ENCODE data around the gene PLEKHN1. TPM values are rescaled to one million over a fixed set of nuclear protein-coding genes. Genes with fewer than 3 reads are reported as not detected.
"Not testable (repeated sequence)": the region's sequence is repeated elsewhere in the genome, so short reads cannot be mapped to it uniquely, and the experiment has no call there.

Gene PLEKHN1
- total RNA-seq, 2 experiments from 2014 or later: 3.2 TPM

DNA sequence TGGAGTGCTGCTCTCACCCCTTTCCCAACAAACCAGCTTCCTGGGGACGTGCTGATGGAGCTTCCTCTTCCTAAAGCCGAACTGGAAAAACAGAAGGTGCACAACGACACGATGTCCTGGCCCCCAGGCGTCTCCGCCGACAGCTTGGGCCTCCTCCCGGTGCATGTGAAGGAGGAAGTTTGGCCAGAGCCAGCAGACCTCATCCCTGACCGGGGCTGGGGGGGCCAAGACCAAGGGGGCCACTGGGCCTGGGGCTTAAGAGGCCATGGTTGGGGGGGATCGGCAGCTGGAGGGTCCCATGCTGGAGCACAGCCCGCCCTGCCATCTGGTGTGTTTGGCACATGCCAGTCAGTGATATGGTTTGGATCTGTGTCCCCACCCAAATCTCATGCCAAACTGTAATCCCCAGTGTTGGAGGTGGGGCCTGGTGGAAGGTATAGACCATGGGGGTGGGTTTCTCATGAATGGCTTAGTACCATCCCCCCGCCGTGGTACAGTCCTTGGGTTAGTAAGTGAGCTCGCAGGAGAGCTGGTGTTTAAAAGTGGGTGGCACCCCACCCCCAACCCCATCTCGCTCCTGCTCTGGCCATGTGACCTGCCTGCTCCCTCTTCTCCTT, 27.2 kb downstream of the PLEKHN1 start:
- Mint-ChIP-seq H3K27ac (no peak overlapping the region), H3K4me3 (no peak overlapping the region), H3K27me3 (peaks cover 32% of the 10 kb centered on the region), H3K9me3 (peaks cover 8% of the 10 kb centered on the region), H3K36me3 (ENCODE audit: low read depth) (peaks cover 9% of the 10 kb centered on the region), H3K4me1 (peaks cover 14% of the 10 kb centered on the region)
- CTCF ChIA-PET: interaction anchor here (0.6 to 2.4 kb wide), 7 partner anchors 8 to 450 kb away, joined by 3 to 11 read pairs (median 6); no protein-coding TSS in a partner anchor
- POLR2A ChIA-PET: no interaction called here
- no peak for DNase-seq

- H3K36me3 Mint-ChIP-seq (ENCODE audit: low read depth): not testable (repeated sequence)
- peak overlapping the region; percentile 54 for H3K27ac Mint-ChIP-seq
Observed at GRCh38 chr1:994546-994945, 28.3 kb downstream of the PLEKHN1 start.

DNA sequence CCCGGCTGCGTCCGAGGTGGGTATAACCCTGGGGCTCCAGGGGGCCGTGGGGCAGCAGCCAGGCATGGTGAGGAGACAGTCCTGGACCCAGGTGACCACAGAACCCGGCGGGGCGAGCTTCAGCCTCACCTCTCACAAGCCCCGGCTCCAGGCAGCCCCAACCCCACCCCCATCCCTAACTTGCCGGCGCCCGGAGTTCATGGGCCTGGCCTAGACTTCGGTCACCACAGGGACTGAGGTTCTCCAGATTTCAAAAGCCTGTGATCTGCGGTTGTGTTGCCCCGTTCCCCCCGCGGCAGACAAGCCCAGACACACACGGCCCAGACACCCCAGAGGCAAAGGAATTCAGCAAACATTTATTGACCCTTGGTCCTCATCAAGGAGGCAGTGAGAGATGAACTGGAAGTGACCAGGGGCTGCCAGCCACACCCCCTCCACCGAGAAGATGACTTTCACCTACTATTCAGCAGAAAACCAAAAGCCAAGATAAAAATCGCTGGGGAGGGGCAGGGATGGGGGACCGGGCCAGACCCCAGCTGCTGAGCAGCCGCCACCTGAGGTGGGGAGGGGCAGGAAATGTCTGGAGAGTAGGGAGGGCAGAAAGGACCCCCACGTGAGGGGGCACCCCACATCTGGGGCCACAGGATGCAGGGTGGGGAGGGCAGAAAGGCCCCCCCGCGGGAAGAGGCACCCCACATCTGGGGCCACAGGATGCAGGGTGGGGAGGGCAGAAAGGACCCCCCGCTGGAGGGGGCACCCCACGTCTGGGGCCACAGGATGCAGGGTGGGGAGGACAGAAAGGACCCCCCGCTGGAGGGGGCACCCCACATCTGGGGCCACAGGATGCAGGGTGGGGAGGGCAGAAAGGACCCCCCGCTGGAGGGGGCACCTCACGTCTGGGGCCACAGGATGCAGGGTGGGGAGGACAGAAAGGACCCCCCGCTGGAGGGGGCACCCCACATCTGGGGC, 29.7 kb downstream of the PLEKHN1 start:
- H3K9me3 Mint-ChIP-seq: peaks cover 8% of the 10 kb centered on the region
- H3K27me3 Mint-ChIP-seq: peaks cover 27% of the 10 kb centered on the region
- ChIA-PET POLR2A (no interaction called here), CTCF (interaction anchor here (2.0 kb wide), 1 partner anchor 13 kb away, joined by 6 read pairs; no protein-coding TSS in a partner anchor)
- no peak overlapping the region for H3K4me3 Mint-ChIP-seq
- no peak for DNase-seq
- peaks cover 10% of the 10 kb centered on the region for H3K36me3 Mint-ChIP-seq (ENCODE audit: low read depth)
- no peak overlapping the region for H3K27ac Mint-ChIP-seq
- H3K4me1 Mint-ChIP-seq: peaks cover 17% of the 10 kb centered on the region

More at GRCh38 chr1:994546-994945, 28.3 kb downstream of the PLEKHN1 start:
- ChIA-PET CTCF (interaction anchor here (0.6 to 2.0 kb wide), 5 partner anchors 10 to 598 kb away, joined by 3 to 7 read pairs (median 6); no protein-coding TSS in a partner anchor), POLR2A (interaction anchor here (0.6 kb wide), 1 partner anchor 284 kb away, joined by 13 read pairs; no protein-coding TSS in a partner anchor)
- Mint-ChIP-seq H3K4me1 (peaks cover 14% of the 10 kb centered on the region), H3K27me3 (peaks cover 27% of the 10 kb centered on the region)
- not testable (repeated sequence) for H3K4me3 Mint-ChIP-seq, DNase-seq, H3K9me3 Mint-ChIP-seq

DNA sequence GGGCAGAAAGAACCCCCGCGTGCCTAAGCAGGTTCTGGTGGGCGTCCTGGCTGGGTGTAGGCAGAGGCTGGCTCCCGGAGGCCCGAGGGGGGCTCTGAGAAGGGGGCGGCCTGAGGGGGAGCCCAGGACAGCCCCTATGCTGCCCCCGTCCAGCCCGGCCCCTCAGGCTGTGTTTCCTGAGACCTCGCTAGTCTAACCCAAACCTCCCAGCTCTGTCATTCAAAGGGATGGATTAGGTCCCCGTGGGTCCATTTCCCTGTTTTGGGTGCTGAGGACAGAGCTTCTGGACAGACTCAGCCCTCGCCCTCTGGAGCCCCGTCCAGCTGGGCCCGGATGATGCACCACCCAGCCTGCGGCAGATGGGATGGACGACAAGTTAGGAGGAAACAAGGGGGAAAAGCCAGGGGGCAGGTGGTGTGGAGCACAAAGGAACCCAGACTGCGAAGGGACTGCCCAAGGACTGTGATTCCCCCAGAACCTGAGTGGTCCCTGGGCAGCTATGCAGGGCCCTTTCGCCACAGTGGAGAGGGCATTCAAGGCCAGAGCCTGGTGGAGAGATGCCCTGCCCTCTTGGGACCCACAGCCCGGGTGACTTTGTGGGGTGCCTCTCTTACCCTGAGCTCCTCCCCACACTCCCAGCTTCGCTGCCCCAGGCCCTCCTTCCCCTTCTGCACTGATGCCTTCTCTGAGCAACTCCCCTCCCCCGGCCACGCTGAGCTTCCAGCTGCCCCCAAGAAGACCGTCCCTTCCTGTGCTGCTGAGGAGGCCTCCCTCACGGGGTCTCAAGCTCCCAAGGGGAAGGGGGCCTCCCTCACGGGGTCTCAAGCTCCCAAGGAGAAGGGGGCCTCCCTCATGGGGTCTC, 30.8 kb downstream of the PLEKHN1 start:
- no peak for DNase-seq
- peaks cover 27% of the 10 kb centered on the region for H3K27me3 Mint-ChIP-seq
- ChIA-PET POLR2A (no interaction called here), CTCF (interaction anchor here (0.8 to 1.5 kb wide), 3 partner anchors 13 to 36 kb away, joined by 3 to 5 read pairs (median 5); partner anchors contain the start of gene PERM1)
- peaks cover 6% of the 10 kb centered on the region for H3K36me3 Mint-ChIP-seq (ENCODE audit: low read depth)
- no peak overlapping the region for H3K4me3 Mint-ChIP-seq
- H3K27ac Mint-ChIP-seq: no peak overlapping the region
- H3K4me1 Mint-ChIP-seq: peaks cover 12% of the 10 kb centered on the region
- H3K9me3 Mint-ChIP-seq: peaks cover 6% of the 10 kb centered on the region

DNA sequence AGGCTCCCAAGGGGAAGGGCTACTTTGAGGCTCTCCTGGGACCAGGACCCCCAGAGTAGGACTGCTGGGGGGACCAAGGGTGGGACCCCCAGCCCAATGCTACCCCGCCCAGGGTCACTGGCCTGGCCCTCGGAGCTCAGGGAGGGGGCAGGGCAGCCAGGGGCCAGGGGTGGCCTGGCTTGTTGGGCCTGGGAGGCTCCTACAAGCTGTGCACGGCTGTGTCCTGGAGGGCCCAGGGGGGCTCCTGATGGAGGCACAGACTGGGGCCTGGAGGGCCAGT, 31.4 kb downstream of the PLEKHN1 start:
- ChIA-PET CTCF (interaction anchor here (0.8 to 1.5 kb wide), 3 partner anchors 13 to 36 kb away, joined by 3 to 5 read pairs (median 5); partner anchors contain the start of gene PERM1), POLR2A (no interaction called here)
- DNase-seq: no peak
- Mint-ChIP-seq H3K27ac (no peak overlapping the region), H3K36me3 (ENCODE audit: low read depth) (peaks cover 3% of the 10 kb centered on the region), H3K27me3 (peaks cover 29% of the 10 kb centered on the region), H3K9me3 (peaks cover 3% of the 10 kb centered on the region), H3K4me3 (no peak overlapping the region), H3K4me1 (peaks cover 13% of the 10 kb centered on the region)

- ChIA-PET CTCF (interaction anchor here (0.8 to 1.5 kb wide), 2 partner anchors 14 to 17 kb away, joined by 5 read pairs; partner anchors contain the start of gene PERM1), POLR2A (no interaction called here)
- Mint-ChIP-seq H3K4me3 (no peak overlapping the region), H3K36me3 (ENCODE audit: low read depth) (peaks cover 1% of the 10 kb centered on the region), H3K9me3 (no peaks in the 10 kb centered on the region), H3K27ac (no peak overlapping the region), H3K4me1 (peaks cover 15% of the 10 kb centered on the region), H3K27me3 (peaks cover 33% of the 10 kb centered on the region)
- DNase-seq: no peak
Observed at GRCh38 chr1:997993-998744, 31.9 kb downstream of the PLEKHN1 start.

DNA sequence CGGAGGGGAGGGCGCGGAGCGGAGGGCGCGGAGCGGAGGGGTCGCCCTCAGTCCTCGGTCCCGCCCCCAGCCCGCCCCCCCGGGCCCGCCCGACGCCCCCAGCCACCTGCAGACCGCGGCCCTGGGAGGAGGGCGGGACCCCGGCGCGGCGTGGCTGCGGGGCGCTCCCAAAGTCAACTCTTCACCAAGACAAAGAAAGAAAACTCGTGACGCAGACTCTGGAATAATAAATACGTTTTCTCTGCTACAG, 32.4 kb downstream of the PLEKHN1 start:
- DNase-seq: no peak
- Mint-ChIP-seq H3K4me1 (peaks cover 15% of the 10 kb centered on the region), H3K27ac (no peak overlapping the region), H3K27me3 (peaks cover 37% of the 10 kb centered on the region), H3K4me3 (no peak overlapping the region), H3K36me3 (ENCODE audit: low read depth) (peaks cover 1% of the 10 kb centered on the region), H3K9me3 (no peaks in the 10 kb centered on the region)
- CTCF ChIA-PET: no interaction called here
- POLR2A ChIA-PET: no interaction called here

GRCh38 chr1:998995-999724, 32.9 kb downstream of the PLEKHN1 start:
- H3K27ac Mint-ChIP-seq: no peak overlapping the region
- H3K27me3 Mint-ChIP-seq: peaks cover 38% of the 10 kb centered on the region
- ChIA-PET CTCF (interaction anchor here (1.0 to 6.5 kb wide), 3 partner anchors 15 to 23 kb away, joined by 3 to 67 read pairs (median 3); partner anchors contain the start of genes AGRN and ISG15), POLR2A (no interaction called here)
- H3K4me1 Mint-ChIP-seq: peaks cover 15% of the 10 kb centered on the region
- peaks cover 1% of the 10 kb centered on the region for H3K36me3 Mint-ChIP-seq (ENCODE audit: low read depth)
- DNase-seq: no peak
- H3K9me3 Mint-ChIP-seq: no peaks in the 10 kb centered on the region
- H3K4me3 Mint-ChIP-seq: no peak overlapping the region

DNA sequence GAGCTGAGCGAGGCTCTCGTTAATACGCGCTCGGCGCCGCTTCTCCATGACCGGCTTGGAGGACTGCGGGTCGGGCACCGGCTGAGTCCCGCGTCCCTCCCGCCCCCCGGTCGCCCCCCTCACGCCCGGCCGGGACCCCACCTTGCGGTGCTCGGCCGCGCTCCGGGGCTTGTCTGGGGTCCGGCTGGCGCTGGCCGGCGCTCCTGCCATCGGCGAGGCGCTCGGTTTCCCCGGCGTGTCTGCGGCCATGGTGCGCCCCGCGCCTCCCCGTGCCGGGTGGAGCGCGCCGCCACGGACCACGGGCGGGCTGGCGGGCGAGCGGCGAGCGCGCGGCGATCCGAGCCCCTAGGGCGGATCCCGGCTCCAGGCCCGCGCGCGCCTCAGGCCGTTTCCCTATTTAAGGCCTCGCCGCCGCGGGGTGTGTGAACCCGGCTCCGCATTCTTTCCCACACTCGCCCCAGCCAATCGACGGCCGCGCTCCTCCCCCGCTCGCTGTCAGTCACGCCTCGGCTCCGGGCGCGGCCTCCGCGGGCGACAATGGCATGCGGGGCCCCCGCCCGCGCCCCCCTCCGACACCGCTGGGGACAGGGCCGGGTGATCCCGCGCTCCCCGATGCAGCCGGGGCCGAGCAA, 33.6 kb downstream of the PLEKHN1 start, which contains the start of gene HES4:
HES4 (minus strand) TSS at position 373 of the 632 bp plus-strand sequence; CDS start at position 249, 124 bp downstream.
- H3K36me3 Mint-ChIP-seq (ENCODE audit: low read depth): peaks cover 2% of the 10 kb centered on the region
- peaks cover 40% of the 10 kb centered on the region for H3K27me3 Mint-ChIP-seq
- peaks cover 21% of the 10 kb centered on the region for H3K4me1 Mint-ChIP-seq
- H3K27ac Mint-ChIP-seq: peak within 1 kb of the TSS; percentile 76
- ChIA-PET CTCF (interaction anchor here (1.0 to 6.5 kb wide), 3 partner anchors 15 to 23 kb away, joined by 3 to 67 read pairs (median 3); partner anchors contain the start of genes AGRN and ISG15), POLR2A (no interaction called here)
- H3K4me3 Mint-ChIP-seq: peak within 1 kb of the TSS; percentile 53
- no peaks in the 10 kb centered on the region for H3K9me3 Mint-ChIP-seq
- DNase-seq: peak; percentile 59

GRCh38 chr1:1000357-1001056, 34.2 kb downstream of the PLEKHN1 start:
- POLR2A ChIA-PET: no interaction called here
- peak overlapping the region; percentile 76 for H3K27ac Mint-ChIP-seq
- peaks cover 40% of the 10 kb centered on the region for H3K27me3 Mint-ChIP-seq
- CTCF ChIA-PET: interaction anchor here (2.1 to 6.5 kb wide), 3 partner anchors 8 to 17 kb away, joined by 11 to 67 read pairs (median 13); partner anchors contain the start of genes AGRN and ISG15
- DNase-seq: peak; percentile 59
- H3K36me3 Mint-ChIP-seq (ENCODE audit: low read depth): peaks cover 4% of the 10 kb centered on the region
- H3K4me1 Mint-ChIP-seq: peaks cover 28% of the 10 kb centered on the region
- H3K4me3 Mint-ChIP-seq: peak overlapping the region; percentile 53
- no peaks in the 10 kb centered on the region for H3K9me3 Mint-ChIP-seq
